ENCODE results near the gene GLYATL3. TPM values are rescaled to one million over a fixed set of nuclear protein-coding genes. Genes with fewer than 3 reads are reported as not detected.
"Not testable (repeated sequence)": the region's sequence is repeated elsewhere in the genome, so short reads cannot be mapped to it uniquely, and the experiment has no call there.

The GLYATL3 gene
- total RNA-seq, 1 donor from 2014 or later, result not detected

DNA sequence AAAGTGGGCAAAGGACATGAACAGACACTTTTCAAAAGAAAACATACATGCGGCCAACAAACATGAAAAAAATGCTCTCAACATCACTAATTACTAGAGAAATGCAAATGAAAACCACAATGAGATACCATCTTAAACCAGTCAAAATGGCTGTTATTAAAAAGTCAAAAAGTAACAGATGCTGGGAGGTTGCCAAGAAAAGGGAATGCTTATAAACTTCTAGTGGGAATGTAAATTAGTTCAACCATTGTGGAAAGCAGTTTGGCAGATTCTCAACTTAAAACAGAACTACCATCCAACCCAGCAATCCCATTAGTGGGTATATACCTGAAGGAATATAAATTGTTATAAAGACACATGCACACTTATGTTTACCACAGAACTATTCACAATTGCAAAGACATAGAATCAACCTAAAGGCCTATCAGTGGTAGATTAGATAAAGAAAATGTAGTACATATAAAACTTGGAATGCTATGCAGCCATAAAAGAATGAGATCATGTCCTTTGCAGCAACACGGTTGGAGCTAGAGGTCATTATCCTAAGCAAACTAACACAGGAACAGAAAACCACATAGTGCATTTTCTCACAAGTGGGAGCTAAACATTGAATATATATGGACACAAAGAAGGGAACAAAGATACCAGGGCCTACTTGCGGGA lies 20.3 kb upstream of the GLYATL3 start:
- no peak overlapping the region for H3K27ac ChIP-seq (replicated peaks)
- no peaks in the 10 kb centered on the region for H3K9me3 ChIP-seq (replicated peaks)
- TF ChIP-seq, protein P1, sequence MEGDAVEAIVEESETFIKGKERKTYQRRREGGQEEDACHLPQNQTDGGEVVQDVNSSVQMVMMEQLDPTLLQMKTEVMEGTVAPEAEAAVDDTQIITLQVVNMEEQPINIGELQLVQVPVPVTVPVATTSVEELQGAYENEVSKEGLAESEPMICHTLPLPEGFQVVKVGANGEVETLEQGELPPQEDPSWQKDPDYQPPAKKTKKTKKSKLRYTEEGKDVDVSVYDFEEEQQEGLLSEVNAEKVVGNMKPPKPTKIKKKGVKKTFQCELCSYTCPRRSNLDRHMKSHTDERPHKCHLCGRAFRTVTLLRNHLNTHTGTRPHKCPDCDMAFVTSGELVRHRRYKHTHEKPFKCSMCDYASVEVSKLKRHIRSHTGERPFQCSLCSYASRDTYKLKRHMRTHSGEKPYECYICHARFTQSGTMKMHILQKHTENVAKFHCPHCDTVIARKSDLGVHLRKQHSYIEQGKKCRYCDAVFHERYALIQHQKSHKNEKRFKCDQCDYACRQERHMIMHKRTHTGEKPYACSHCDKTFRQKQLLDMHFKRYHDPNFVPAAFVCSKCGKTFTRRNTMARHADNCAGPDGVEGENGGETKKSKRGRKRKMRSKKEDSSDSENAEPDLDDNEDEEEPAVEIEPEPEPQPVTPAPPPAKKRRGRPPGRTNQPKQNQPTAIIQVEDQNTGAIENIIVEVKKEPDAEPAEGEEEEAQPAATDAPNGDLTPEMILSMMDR (IDR thresholded peaks at IDR 0.05; ENCODE audit: borderline replicate concordance), result no peak
- peaks cover 8% of the 10 kb centered on the region for H3K36me3 ChIP-seq
- no peaks in the 10 kb centered on the region for H3K27me3 ChIP-seq (ENCODE audit: low read depth)
- H3K4me3 ChIP-seq, result no peak overlapping the region
- H3K4me1 ChIP-seq, result no peaks in the 10 kb centered on the region
- intact Hi-C loops (cut with micrococcal nuclease), result no loop called here
- DNase-seq, result no peak

DNA sequence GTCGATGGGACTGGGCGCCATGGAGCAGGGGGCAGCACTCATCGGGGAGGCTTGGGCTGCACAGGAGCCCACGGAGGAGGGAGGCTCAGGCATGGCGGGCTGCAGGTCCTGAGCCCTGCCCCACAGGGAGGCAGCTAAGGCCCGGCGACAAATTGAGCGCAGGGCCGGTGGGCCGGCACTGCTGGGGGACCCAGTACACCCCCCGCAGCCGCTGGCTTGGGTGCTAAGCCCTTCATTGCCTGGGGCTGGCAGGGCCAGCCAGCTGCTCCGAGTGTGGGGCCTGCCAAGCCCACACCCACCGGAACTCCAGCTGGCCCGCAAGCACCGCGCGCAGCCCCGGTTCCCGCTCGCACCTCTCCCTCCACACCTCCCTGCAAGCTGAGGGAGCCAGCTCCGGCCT lies 17.9 kb upstream of the GLYATL3 start:
- H3K27me3 ChIP-seq (ENCODE audit: low read depth); H3K4me1 ChIP-seq; H3K9me3 ChIP-seq (replicated peaks); intact Hi-C loops (cut with micrococcal nuclease); H3K27ac ChIP-seq (replicated peaks); DNase-seq; H3K4me3 ChIP-seq; H3K36me3 ChIP-seq: not testable (repeated sequence)

DNA sequence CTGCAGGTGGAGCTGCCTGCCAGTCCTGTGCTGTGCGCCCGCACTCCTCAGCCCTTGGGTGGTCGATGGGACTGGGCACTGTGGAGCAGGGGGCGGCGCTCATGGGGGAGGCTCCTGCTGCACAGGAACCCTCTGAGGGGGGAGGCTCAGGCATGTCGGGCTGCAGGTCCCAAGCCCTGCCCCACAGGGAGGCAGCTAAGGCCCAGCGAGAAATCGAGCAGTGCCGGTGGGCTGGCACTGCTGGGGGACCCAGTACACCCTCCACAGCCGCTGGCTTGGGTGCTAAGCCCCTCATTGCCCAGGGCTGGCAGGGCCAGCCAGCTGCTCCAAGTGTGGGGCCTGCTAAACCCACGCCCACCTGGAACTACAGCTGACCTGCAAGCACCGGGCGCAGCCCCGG lies 16.3 kb upstream of the GLYATL3 start:
- H3K27me3 ChIP-seq (ENCODE audit: low read depth); H3K27ac ChIP-seq (replicated peaks); H3K9me3 ChIP-seq (replicated peaks); intact Hi-C loops (cut with micrococcal nuclease); H3K4me1 ChIP-seq; DNase-seq; H3K4me3 ChIP-seq: not testable (repeated sequence)
- H3K36me3 ChIP-seq, result peaks cover 12% of the 10 kb centered on the region

DNA sequence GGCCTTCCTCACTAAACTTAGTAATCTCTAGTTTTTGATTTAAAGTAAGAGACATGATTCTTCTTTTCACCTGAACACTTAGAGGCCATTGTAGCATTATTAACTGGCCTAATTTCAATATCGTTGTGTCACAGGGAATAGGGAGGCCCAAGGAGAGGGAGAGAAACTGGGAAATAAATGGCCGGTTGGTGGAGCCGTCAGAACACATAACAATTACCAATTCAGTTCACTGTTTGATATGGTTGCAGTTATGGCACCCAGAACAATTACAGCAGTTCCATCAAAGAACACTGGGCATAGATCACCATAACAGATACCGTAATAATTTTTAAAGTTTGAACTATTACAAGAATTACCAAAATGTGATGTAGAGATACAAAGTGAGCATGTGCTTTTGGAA lies 9.1 kb upstream of the GLYATL3 start:
- H3K9me3 ChIP-seq (replicated peaks), result no peaks in the 10 kb centered on the region
- H3K4me3 ChIP-seq, result no peak overlapping the region
- no peak for DNase-seq
- intact Hi-C loops (cut with micrococcal nuclease), result no loop called here
- TF ChIP-seq, protein P1 (IDR thresholded peaks at IDR 0.05; ENCODE audit: borderline replicate concordance), result no peak
- no peaks in the 10 kb centered on the region for H3K27me3 ChIP-seq (ENCODE audit: low read depth)
- H3K27ac ChIP-seq (replicated peaks), result no peak overlapping the region
- peaks cover 42% of the 10 kb centered on the region for H3K36me3 ChIP-seq
- H3K4me1 ChIP-seq, result no peaks in the 10 kb centered on the region

DNA sequence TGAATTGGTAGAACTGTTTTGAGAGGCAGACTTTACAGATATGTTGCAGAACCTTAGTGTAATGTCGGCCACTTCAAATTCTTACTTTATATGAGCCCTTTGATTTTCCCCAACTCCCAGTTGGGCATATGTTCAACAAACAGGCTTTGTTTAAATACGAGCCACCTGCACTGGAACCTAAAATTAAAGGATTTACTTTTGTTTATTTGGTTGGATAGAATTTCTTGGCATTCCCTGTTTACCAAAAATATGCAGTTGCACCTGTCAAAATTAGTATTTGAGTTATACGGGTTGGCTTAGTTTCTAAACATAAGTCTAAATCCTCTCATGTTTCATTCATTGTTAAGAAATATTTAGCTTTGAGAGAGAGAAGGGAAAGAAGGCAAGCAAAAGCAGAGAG lies 2.4 kb upstream of the GLYATL3 start:
- H3K36me3 ChIP-seq, result peaks cover 5% of the 10 kb centered on the region
- no peaks in the 10 kb centered on the region for H3K9me3 ChIP-seq (replicated peaks)
- H3K27me3 ChIP-seq (ENCODE audit: low read depth), result no peaks in the 10 kb centered on the region
- intact Hi-C loops (cut with micrococcal nuclease), result no loop called here
- no peaks in the 10 kb centered on the region for H3K4me1 ChIP-seq
- no peak for DNase-seq
- no peak overlapping the region for H3K4me3 ChIP-seq
- TF ChIP-seq, protein P1 (IDR thresholded peaks at IDR 0.05; ENCODE audit: borderline replicate concordance), result no peak
- H3K27ac ChIP-seq (replicated peaks), result no peak overlapping the region

DNA sequence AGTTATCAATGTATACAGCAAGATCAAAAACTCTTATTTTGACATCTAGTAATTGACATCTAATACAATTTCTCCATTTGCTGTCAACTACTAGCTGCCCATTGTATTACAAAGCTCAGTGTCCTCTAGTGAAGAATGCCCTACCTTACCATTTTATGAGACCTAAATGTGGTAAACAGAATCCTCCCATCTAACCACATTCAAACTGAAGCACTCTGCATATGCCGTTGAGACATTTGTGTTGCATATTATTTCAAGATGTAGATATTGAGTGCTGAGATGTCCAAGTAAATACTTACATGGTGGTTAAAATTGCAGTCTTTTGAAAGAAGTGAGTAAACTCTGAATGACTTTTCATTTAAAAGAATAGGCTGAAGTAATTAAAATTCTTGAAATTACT lies 597 bp upstream of the GLYATL3 start:
- H3K4me1 ChIP-seq, result no peaks in the 10 kb centered on the region
- no peaks in the 10 kb centered on the region for H3K27me3 ChIP-seq (ENCODE audit: low read depth)
- no peaks in the 10 kb centered on the region for H3K9me3 ChIP-seq (replicated peaks)
- H3K4me3 ChIP-seq, result no peak overlapping the region
- DNase-seq, result no peak
- H3K36me3 ChIP-seq, result no peaks in the 10 kb centered on the region
- intact Hi-C loops (cut with micrococcal nuclease), result no loop called here
- no peak overlapping the region for H3K27ac ChIP-seq (replicated peaks)
- TF ChIP-seq, protein P1 (IDR thresholded peaks at IDR 0.05; ENCODE audit: borderline replicate concordance), result no peak
